ENCODE data around the gene TBC1D3B. TPM values are rescaled to one million over a fixed set of nuclear protein-coding genes. Genes with fewer than 3 reads are reported as not detected.

The TBC1D3B gene
- total RNA-seq, 1 donor from 2014 or later: 3.4 TPM

- DNase-seq (ENCODE audit: extremely low spot score in 2 of 2): no peak
- TF ChIP-seq POLR2A (IDR thresholded peaks at IDR 0.05) (no peak), POLR2AphosphoS5 (IDR thresholded peaks at IDR 0.05; ENCODE audit: insufficient read depth in 1 of 2, low read depth in 1 of 2) (no peak), CTCF (IDR thresholded peaks at IDR 0.05) (no peak)
- intact Hi-C loops (cut with DNase I): no loop called here
- H3K4me1 ChIP-seq: no peaks in the 10 kb centered on the region
- no peaks in the 10 kb centered on the region for H3K9me3 ChIP-seq
- H3K27ac ChIP-seq: no peak overlapping the region
- H3K36me3 ChIP-seq: no peaks in the 10 kb centered on the region
- no peak overlapping the region for H3K4me3 ChIP-seq
- H3K27me3 ChIP-seq: no peaks in the 10 kb centered on the region
Observed at GRCh38 chr17:36117505-36118382, 58.7 kb downstream of the TBC1D3B start.

Other genes starting within 250 kb of the TBC1D3B start
- 0.49 TPM for gene RDM1, start 245.9 kb downstream of the TBC1D3B start, total RNA-seq
- gene LYZL6, start 232.9 kb downstream of the TBC1D3B start, total RNA-seq: not detected
- gene CCL16, start 195.1 kb downstream of the TBC1D3B start, total RNA-seq: not detected
- 93.1 TPM for gene CCL14, start 189.9 kb downstream of the TBC1D3B start, total RNA-seq
- gene CCL15, start 175.1 kb downstream of the TBC1D3B start, total RNA-seq: not detected
- 13.3 TPM for gene CCL23, start 158.7 kb downstream of the TBC1D3B start, total RNA-seq
- gene CCL18, start 112.4 kb downstream of the TBC1D3B start, total RNA-seq: not detected
- gene CCL3, start 86.5 kb downstream of the TBC1D3B start, total RNA-seq: 2.9 TPM
- 15.0 TPM for gene CCL4, start 72.8 kb downstream of the TBC1D3B start, total RNA-seq
- not detected for gene CCL3L1, start 20.1 kb upstream of the TBC1D3B start, total RNA-seq
- 5.2 TPM for gene CCL4L2, start 34.4 kb upstream of the TBC1D3B start, total RNA-seq
- 1.7 TPM for gene TBC1D3I, start 87.9 kb upstream of the TBC1D3B start, total RNA-seq
- not detected for gene TBC1D3G, start 147.2 kb upstream of the TBC1D3B start, total RNA-seq
- not detected for gene TBC1D3H, start 211.8 kb upstream of the TBC1D3B start, total RNA-seq

Data from vagina (tissue), 2 donors.